ENCODE measurements around the gene FBXL7. TPM values are rescaled to one million over a fixed set of nuclear protein-coding genes. Genes with fewer than 3 reads are reported as not detected.

Gene FBXL7
- total RNA-seq, 4 donors from 2014 or later, result 1.9 to 5.9 (median 3.0) TPM

GRCh38 chr5:15877914-15878313 lies 377.9 kb downstream of the FBXL7 start:
- H3K9me3 ChIP-seq, result no peaks in the 10 kb centered on the region
- 82% methylated on average over 5 of the region's 5 CpGs for WGBS
- TF ChIP-seq CTCF (IDR thresholded peaks at IDR 0.05) (no peak), EP300 (IDR thresholded peaks at IDR 0.05) (no peak), POLR2A (IDR thresholded peaks at IDR 0.05) (no peak), POLR2AphosphoS5 (IDR thresholded peaks at IDR 0.05) (no peak)
- no peaks in the 10 kb centered on the region for H3K36me3 ChIP-seq
- no peak overlapping the region for H3K27ac ChIP-seq
- DNase-seq (ENCODE audit: low spot score in 2 of 2), result no peak
- no peaks in the 10 kb centered on the region for H3K4me1 ChIP-seq
- no peaks in the 10 kb centered on the region for H3K27me3 ChIP-seq
- H3K4me3 ChIP-seq, result no peak overlapping the region

DNA sequence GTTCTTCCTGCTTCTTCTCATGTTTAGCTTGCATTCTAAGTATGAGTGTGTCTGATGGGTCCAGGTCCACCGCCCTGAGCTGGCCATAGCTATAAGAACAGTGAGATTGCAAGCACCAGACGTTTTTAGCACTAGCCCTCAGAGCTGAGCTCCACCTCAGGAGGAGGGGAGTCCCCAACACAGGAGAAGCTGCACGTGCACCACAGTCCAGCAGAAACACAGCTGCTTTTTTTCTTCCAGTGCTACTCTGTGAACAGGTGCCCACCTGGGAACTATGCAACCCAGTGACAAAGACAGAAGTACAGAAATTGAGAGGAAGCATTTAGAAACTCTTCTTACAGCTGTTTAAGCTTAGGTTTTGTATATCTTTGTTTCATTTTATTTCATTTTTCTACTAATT lies 380.2 kb downstream of the FBXL7 start:
- TF ChIP-seq CTCF (IDR thresholded peaks at IDR 0.05) (no peak), EP300 (IDR thresholded peaks at IDR 0.05) (no peak), POLR2A (IDR thresholded peaks at IDR 0.05) (no peak), POLR2AphosphoS5 (IDR thresholded peaks at IDR 0.05) (no peak)
- Histone ChIP-seq H3K9me3 (no peaks in the 10 kb centered on the region), H3K36me3 (no peaks in the 10 kb centered on the region)

DNA sequence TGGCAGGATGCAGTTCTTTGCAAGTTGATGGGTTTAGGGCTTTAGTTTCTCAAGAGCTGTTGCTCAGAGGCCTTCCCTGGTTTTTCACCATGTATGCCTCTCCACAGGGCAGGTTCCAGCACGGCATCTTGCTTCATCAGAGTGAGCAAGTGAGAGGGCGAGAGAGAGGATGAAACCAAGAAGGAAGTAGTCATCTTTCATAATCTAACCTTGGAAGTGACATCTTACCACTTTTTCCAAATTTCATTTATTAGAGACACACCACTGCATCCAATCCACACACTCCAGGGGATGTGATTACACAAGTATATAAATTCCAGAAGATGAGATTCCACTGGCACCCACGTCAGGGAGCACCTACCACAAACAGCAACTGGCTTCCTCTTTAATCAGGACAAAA lies 385.2 kb downstream of the FBXL7 start:
- Histone ChIP-seq H3K4me1 (no peaks in the 10 kb centered on the region), H3K4me3 (no peak overlapping the region), H3K36me3 (no peaks in the 10 kb centered on the region), H3K27me3 (no peaks in the 10 kb centered on the region), H3K9me3 (no peaks in the 10 kb centered on the region), H3K27ac (no peak overlapping the region)
- no peak for DNase-seq (ENCODE audit: low spot score in 2 of 2)
- 83% methylated on average over 3 of the region's 3 CpGs for WGBS
- no peak for TF ChIP-seq POLR2AphosphoS5 (IDR thresholded peaks at IDR 0.05)
- TF ChIP-seq POLR2A (IDR thresholded peaks at IDR 0.05), result no peak
- no peak for TF ChIP-seq CTCF (IDR thresholded peaks at IDR 0.05)
- no peak for TF ChIP-seq EP300 (IDR thresholded peaks at IDR 0.05)

More for the DNA sequence above, 380.2 kb downstream of the FBXL7 start:
- WGBS, result 56% methylated on average over 3 of the region's 3 CpGs
- Histone ChIP-seq H3K4me3 (no peak overlapping the region), H3K27ac (no peak overlapping the region), H3K27me3 (no peaks in the 10 kb centered on the region), H3K4me1 (no peaks in the 10 kb centered on the region)
- no peak for DNase-seq (ENCODE audit: low spot score in 2 of 2)

GRCh38 chr5:15886156-15886555 lies 386.2 kb downstream of the FBXL7 start:
- Histone ChIP-seq H3K36me3 (no peaks in the 10 kb centered on the region), H3K4me3 (no peak overlapping the region), H3K9me3 (no peaks in the 10 kb centered on the region), H3K27me3 (no peaks in the 10 kb centered on the region), H3K27ac (no peak overlapping the region), H3K4me1 (no peaks in the 10 kb centered on the region)
- no peak for DNase-seq (ENCODE audit: low spot score in 2 of 2)
- TF ChIP-seq CTCF (IDR thresholded peaks at IDR 0.05), result no peak
- TF ChIP-seq EP300 (IDR thresholded peaks at IDR 0.05), result no peak
- no peak for TF ChIP-seq POLR2A (IDR thresholded peaks at IDR 0.05)
- TF ChIP-seq POLR2AphosphoS5 (IDR thresholded peaks at IDR 0.05), result no peak
- 91% methylated on average over 1 of the region's 1 CpG for WGBS

DNA sequence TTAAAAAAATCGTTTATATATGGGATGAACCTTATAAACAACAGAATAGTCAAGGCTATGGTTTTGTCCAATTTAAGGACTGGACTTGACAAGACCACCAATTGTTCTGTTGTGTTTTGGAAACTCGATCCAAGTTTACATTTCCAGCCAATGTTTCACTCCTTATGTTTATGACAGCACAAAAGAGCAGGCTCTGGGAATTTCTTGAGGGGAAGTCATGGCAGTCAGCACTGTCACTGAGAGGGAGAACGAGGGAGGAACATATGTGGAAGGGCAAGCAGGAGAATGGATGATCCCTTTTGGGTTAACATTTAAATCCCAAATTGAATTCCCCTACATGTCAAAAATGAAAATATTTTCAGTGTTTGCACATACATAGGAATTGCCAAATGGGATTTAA lies 387.1 kb downstream of the FBXL7 start:
- no peak for DNase-seq (ENCODE audit: low spot score in 2 of 2)
- Histone ChIP-seq H3K36me3 (no peaks in the 10 kb centered on the region), H3K9me3 (no peaks in the 10 kb centered on the region), H3K4me3 (no peak overlapping the region), H3K27me3 (no peaks in the 10 kb centered on the region), H3K27ac (no peak overlapping the region), H3K4me1 (no peaks in the 10 kb centered on the region)
- TF ChIP-seq CTCF (IDR thresholded peaks at IDR 0.05), result no peak
- TF ChIP-seq POLR2AphosphoS5 (IDR thresholded peaks at IDR 0.05), result no peak
- no peak for TF ChIP-seq POLR2A (IDR thresholded peaks at IDR 0.05)
- TF ChIP-seq EP300 (IDR thresholded peaks at IDR 0.05), result no peak
- WGBS, result 68% methylated on average over 3 of the region's 3 CpGs

Measured in suprapubic skin (tissue), 4 donors.